WI38 (cell line): Measurements from ENCODE around the gene GPC5.

Experiments used
- H3K4me3 ChIP-seq: 2 replicates; pipeline ENCODE4 v1.5.1; 2011; ENCODE audit warnings: low read depth, mild to moderate bottlenecking, control low read depth, low read length
- CTCF ChIP-seq: IDR thresholded peaks from 2 replicates; pipeline ENCODE4 v1.5.1; 2012; ENCODE audit warnings: low read depth, mild to moderate bottlenecking, control low read depth, low read length

Gene GPC5

GRCh38 chr13:92042522-92042921 is 644.1 kb downstream of the GPC5 start:
- no peak for TF ChIP-seq CTCF

DNA sequence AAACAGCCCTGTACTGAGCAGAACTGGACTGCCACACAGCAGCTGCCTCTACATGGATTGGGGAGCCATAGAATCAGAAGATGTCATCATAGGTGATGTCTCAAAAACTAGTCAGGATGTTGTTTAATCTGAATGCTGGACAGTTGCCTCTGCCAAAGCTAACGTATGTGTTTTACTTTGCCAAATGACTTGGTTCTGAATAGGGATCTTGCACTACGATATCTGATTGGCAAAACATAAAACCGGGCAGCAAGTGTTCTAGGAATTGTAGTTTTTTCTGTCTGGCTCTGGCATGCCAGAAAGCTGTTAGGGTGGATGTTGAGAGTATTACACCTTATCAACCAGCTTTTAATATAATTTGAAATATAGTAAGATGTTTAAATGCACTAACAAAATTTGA is 645.9 kb downstream of the GPC5 start:
- H3K4me3 ChIP-seq, result no peak overlapping the region
- TF ChIP-seq CTCF, result no peak

More at GRCh38 chr13:92042522-92042921, 644.1 kb downstream of the GPC5 start:
- no peak overlapping the region for H3K4me3 ChIP-seq

GRCh38 chr13:92054389-92054788 is 656.0 kb downstream of the GPC5 start:
- no peak for TF ChIP-seq CTCF
- no peak overlapping the region for H3K4me3 ChIP-seq

DNA sequence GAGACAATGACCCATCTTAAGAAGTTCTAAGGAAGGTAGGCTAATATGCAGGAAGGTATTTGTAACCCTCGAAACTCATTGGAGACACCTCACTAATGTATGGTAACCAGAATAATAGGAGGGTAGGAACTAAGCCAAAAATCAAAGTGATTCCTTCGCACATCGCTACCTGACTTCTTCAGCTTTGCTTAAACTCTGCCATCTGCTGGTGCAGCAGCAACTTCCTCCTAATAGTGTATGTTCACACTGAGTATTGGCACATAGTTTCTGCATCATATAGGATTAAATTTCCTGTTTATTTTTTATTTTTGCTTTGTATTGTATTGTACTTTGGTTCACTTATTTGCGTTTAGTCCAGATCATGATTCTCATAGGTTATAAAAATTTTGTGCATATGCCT is 676.2 kb downstream of the GPC5 start:
- no peak overlapping the region for H3K4me3 ChIP-seq
- no peak for TF ChIP-seq CTCF

- no peak for TF ChIP-seq CTCF
- no peak overlapping the region for H3K4me3 ChIP-seq
Measured at GRCh38 chr13:92097337-92097903, 699.0 kb downstream of the GPC5 start.

- no peak for TF ChIP-seq CTCF
- H3K4me3 ChIP-seq, result no peak overlapping the region
Measured at GRCh38 chr13:92101801-92102200, 703.4 kb downstream of the GPC5 start.

GRCh38 chr13:92103689-92104153 is 705.3 kb downstream of the GPC5 start:
- TF ChIP-seq CTCF, result no peak
- no peak overlapping the region for H3K4me3 ChIP-seq
